ENCODE results near the gene IQCN.

IQCN gene

GRCh38 chr19:18257503-18258470, 16.5 kb downstream of the IQCN start:
- H3K36me3 ChIP-seq = peaks cover 19% of the 10 kb centered on the region; the same call in 1 of the 2 replicates
- no peak overlapping the region for H3K27ac ChIP-seq
- no peak overlapping the region for H3K4me2 ChIP-seq
- H3K9me3 ChIP-seq = no peaks in the 10 kb centered on the region
- H3K4me3 ChIP-seq = no peak overlapping the region
- peaks cover 21% of the 10 kb centered on the region for H3K4me1 ChIP-seq
- peaks cover 8% of the 10 kb centered on the region; the same call in 1 of the 2 replicates for H4K20me1 ChIP-seq
- H3K27me3 ChIP-seq = no peaks in the 10 kb centered on the region
- H3K9ac ChIP-seq = no peak overlapping the region
- TF ChIP-seq Cebpa-rat (IDR thresholded peaks at IDR 0.05) = no peak

GRCh38 chr19:18254546-18255503, 19.4 kb downstream of the IQCN start:
- H3K9me3 ChIP-seq = no peaks in the 10 kb centered on the region
- no peaks in the 10 kb centered on the region for H3K27me3 ChIP-seq
- H3K27ac ChIP-seq = no peak overlapping the region
- peak overlapping the region; percentile 77 for H3K4me2 ChIP-seq
- H3K9ac ChIP-seq = no peak overlapping the region
- H3K36me3 ChIP-seq = peaks cover 8% of the 10 kb centered on the region; the same call in 1 of the 2 replicates
- H4K20me1 ChIP-seq = peaks cover 8% of the 10 kb centered on the region; the same call in 1 of the 2 replicates
- TF ChIP-seq Cebpa-rat (IDR thresholded peaks at IDR 0.05) = no peak
- peaks cover 21% of the 10 kb centered on the region for H3K4me1 ChIP-seq
- H3K4me3 ChIP-seq = no peak overlapping the region

GRCh38 chr19:18253716-18254115, 20.5 kb downstream of the IQCN start:
- H3K4me1 ChIP-seq = peaks cover 21% of the 10 kb centered on the region
- peaks cover 8% of the 10 kb centered on the region; the same call in 1 of the 2 replicates for H3K36me3 ChIP-seq
- peak overlapping the region; percentile 77; the same call in 1 of the 2 replicates for H3K4me2 ChIP-seq
- H4K20me1 ChIP-seq = peaks cover 8% of the 10 kb centered on the region; the same call in 1 of the 2 replicates
- H3K4me3 ChIP-seq = no peak overlapping the region
- TF ChIP-seq Cebpa-rat (IDR thresholded peaks at IDR 0.05) = no peak
- no peak overlapping the region for H3K9ac ChIP-seq
- H3K27ac ChIP-seq = no peak overlapping the region
- no peaks in the 10 kb centered on the region for H3K27me3 ChIP-seq
- no peaks in the 10 kb centered on the region for H3K9me3 ChIP-seq

GRCh38 chr19:18253130-18253529, 21.1 kb downstream of the IQCN start:
- peaks cover 8% of the 10 kb centered on the region; the same call in 1 of the 2 replicates for H3K36me3 ChIP-seq
- no peaks in the 10 kb centered on the region for H3K27me3 ChIP-seq
- no peak overlapping the region for H3K4me3 ChIP-seq

GRCh38 chr19:18252370-18252717, 21.9 kb downstream of the IQCN start:
- Histone ChIP-seq H3K9ac (no peak overlapping the region), H3K4me3 (no peak overlapping the region), H3K36me3 (peaks cover 3% of the 10 kb centered on the region; the same call in 1 of the 2 replicates), H3K4me1 (peaks cover 21% of the 10 kb centered on the region), H3K4me2 (no peak overlapping the region), H3K27ac (no peak overlapping the region), H4K20me1 (peaks cover 8% of the 10 kb centered on the region; the same call in 1 of the 2 replicates), H3K27me3 (no peaks in the 10 kb centered on the region), H3K9me3 (no peaks in the 10 kb centered on the region)
- no peak for TF ChIP-seq Cebpa-rat (IDR thresholded peaks at IDR 0.05)

More at GRCh38 chr19:18253130-18253529, 21.1 kb downstream of the IQCN start:
- no peak overlapping the region for H3K27ac ChIP-seq
- H3K9me3 ChIP-seq = no peaks in the 10 kb centered on the region
- no peak overlapping the region for H3K4me2 ChIP-seq
- H4K20me1 ChIP-seq = peaks cover 8% of the 10 kb centered on the region; the same call in 1 of the 2 replicates
- peaks cover 21% of the 10 kb centered on the region for H3K4me1 ChIP-seq
- H3K9ac ChIP-seq = no peak overlapping the region
- no peak for TF ChIP-seq Cebpa-rat (IDR thresholded peaks at IDR 0.05)

- H3K4me2 ChIP-seq = no peak overlapping the region
- H3K9ac ChIP-seq = no peak overlapping the region
- no peak overlapping the region for H3K27ac ChIP-seq
- no peaks in the 10 kb centered on the region for H3K9me3 ChIP-seq
- H3K4me3 ChIP-seq = no peak overlapping the region
- H3K4me1 ChIP-seq = peaks cover 21% of the 10 kb centered on the region
- peaks cover 8% of the 10 kb centered on the region; the same call in 1 of the 2 replicates for H4K20me1 ChIP-seq
- H3K27me3 ChIP-seq = no peaks in the 10 kb centered on the region
- no peak for TF ChIP-seq Cebpa-rat (IDR thresholded peaks at IDR 0.05)
- H3K36me3 ChIP-seq = no peaks in the 10 kb centered on the region
Observed at GRCh38 chr19:18251587-18252369, 22.5 kb downstream of the IQCN start.

GRCh38 chr19:18249834-18250233, 24.4 kb downstream of the IQCN start:
- Histone ChIP-seq H3K27me3 (no peaks in the 10 kb centered on the region), H3K4me2 (no peak overlapping the region), H3K4me3 (no peak overlapping the region), H3K4me1 (peaks cover 13% of the 10 kb centered on the region), H3K9ac (no peak overlapping the region), H3K27ac (no peak overlapping the region), H3K9me3 (no peaks in the 10 kb centered on the region), H3K36me3 (no peaks in the 10 kb centered on the region), H4K20me1 (peaks cover 2% of the 10 kb centered on the region; the same call in 1 of the 2 replicates)
- no peak for TF ChIP-seq Cebpa-rat (IDR thresholded peaks at IDR 0.05)

GRCh38 chr19:18245297-18245696, 29.0 kb downstream of the IQCN start:
- no peaks in the 10 kb centered on the region for H3K27me3 ChIP-seq
- no peak overlapping the region for H3K9ac ChIP-seq
- H3K9me3 ChIP-seq = no peaks in the 10 kb centered on the region
- no peaks in the 10 kb centered on the region for H3K36me3 ChIP-seq
- peaks cover 14% of the 10 kb centered on the region; the same call in 1 of the 2 replicates for H3K4me1 ChIP-seq
- no peak overlapping the region for H3K4me3 ChIP-seq
- H3K4me2 ChIP-seq = no peak overlapping the region
- no peak for TF ChIP-seq Cebpa-rat (IDR thresholded peaks at IDR 0.05)
- H4K20me1 ChIP-seq = no peaks in the 10 kb centered on the region
- H3K27ac ChIP-seq = no peak overlapping the region

GRCh38 chr19:18239303-18239702, 34.9 kb downstream of the IQCN start:
- H3K36me3 ChIP-seq = no peaks in the 10 kb centered on the region
- no peak overlapping the region for H3K9ac ChIP-seq
- peaks cover 10% of the 10 kb centered on the region; the same call in 1 of the 2 replicates for H3K4me1 ChIP-seq
- TF ChIP-seq Cebpa-rat (IDR thresholded peaks at IDR 0.05) = no peak
- H3K9me3 ChIP-seq = no peaks in the 10 kb centered on the region
- no peaks in the 10 kb centered on the region for H3K27me3 ChIP-seq
- H4K20me1 ChIP-seq = no peaks in the 10 kb centered on the region
- H3K4me2 ChIP-seq = no peak overlapping the region
- H3K27ac ChIP-seq = no peak overlapping the region
- no peak overlapping the region for H3K4me3 ChIP-seq

Measured in BLaER1 (cell line).